Islet of Langerhans (tissue), 1 donor: ENCODE data around the gene LYST.

Experiments
- FAIRE-seq: peaks from one replicate; lab custom pipeline; 2011; peaks lifted over from hg19 to GRCh38; lab: Jason Lieb, UNC

Gene LYST

DNA sequence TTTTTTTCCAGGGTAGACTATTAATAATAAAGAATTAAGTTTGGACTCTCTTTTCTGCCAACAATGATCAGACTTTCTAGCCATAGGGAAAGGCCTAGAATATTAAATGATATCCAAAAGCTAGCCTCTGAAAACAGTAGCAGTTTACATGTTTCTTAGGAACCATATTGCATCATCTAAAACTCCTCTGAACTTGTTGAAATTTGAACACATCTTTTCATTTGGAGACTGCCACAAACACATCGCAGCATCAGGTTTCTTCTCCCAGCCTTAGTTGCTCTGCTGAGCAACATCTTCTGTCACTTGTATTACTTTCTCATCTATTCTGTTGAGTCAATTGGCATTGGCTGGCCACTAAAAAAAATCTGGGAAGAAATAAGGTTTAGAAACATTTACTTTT lies 153.9 kb downstream of the LYST start:
- peak; percentile 61 for FAIRE-seq

DNA sequence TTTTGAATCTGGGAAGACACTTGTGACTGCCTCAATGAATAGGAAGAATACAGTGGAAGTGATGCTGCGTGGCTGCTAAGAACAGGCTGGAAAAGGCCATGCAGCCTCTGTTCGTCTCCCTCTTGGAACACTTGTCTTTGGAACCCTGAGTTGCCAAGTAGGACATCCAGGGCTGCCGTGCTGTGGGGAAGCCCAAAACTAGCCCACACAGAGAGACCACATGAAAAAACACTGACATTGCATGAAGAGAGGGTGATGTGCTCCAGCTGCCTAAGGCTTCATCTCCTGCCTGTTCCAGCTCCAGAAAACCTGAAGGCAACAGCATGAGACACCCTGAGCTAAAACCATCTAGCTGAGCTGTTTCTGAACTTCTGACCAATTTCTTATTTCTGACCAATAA lies 156.0 kb downstream of the LYST start:
- FAIRE-seq: no peak

DNA sequence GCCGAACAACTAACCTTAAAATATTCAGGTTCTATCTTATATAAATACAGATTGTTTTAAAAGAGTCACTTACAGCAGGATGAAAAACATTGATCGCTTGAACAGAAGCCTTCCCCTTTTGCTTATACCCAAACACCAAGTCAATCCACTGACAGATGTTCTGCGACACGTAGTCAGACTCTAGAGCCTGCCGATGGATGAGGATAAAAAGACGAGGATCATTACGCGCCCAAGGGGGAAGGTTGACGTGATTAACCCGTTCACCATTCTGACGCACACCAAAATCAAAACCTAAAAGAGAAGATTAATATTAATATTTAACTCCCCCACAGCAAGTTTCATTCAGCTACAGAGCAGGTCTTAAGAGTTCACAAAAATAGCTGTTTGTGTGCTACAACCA lies 157.7 kb downstream of the LYST start:
- FAIRE-seq: peak; percentile 90

DNA sequence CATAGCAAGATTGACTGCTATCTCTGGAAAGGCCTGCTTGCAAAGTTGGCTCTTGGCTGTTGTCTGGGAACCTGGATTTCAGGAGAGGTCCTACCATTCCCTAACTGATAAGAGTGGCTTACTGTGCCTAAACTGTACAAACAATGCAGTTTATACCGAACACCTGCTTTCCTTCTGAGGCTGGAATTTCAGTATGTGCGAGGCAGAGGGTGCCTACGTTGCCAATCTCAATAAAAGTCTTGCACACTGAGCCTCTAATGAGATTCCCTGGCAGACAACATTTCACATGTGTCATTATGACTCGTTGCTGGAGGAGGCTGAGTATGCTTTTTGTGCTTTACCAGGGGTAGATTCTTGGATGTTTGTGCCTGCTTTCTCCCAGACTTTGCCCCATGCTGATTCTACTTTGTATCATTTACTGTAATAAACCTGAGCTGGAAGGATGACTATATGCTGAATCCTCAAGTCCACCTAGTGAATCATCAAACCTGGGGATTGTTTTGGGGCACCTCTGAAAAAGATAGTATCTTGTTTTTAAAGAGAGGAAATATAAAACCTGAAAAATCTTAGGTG lies 158.2 kb downstream of the LYST start:
- FAIRE-seq: peak; percentile 21

DNA sequence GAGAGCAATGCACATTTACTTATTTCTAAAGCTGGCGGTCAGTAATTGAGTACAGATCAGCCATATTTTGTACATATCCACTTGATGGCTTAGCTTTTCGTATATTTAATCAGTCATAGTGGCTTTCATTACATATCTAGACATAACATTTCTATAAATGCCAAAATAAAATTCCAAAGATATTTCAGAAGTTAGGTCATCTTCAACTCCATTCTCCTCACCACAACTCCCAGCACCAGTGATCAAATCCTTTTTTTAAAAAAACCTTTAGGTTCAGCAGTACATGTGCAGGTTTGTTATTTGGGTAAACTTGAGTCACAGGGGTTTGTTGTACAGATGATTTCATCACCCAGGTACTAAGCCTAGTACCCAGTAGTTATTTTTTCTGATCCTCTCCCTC lies 163.2 kb downstream of the LYST start:
- FAIRE-seq: no peak

DNA sequence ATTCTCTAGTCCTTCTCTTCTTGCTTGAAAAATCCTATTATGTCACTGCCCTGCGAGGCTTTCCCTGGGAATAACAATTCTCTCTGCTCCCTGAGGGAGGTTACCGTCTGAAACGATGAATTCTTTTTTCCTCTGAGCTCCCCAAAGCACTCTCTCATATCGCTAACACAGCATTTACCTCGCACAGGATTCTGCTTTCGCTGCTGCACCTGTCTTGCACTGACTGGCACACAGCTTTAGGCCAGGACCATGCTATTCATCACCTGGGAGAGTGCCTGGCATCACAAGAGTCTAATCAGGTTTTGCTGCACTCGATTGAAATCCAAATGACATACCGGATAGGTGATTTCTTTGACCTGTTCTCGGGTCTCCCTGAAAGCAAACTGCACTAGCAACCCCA lies 164.3 kb downstream of the LYST start:
- FAIRE-seq: no peak

DNA sequence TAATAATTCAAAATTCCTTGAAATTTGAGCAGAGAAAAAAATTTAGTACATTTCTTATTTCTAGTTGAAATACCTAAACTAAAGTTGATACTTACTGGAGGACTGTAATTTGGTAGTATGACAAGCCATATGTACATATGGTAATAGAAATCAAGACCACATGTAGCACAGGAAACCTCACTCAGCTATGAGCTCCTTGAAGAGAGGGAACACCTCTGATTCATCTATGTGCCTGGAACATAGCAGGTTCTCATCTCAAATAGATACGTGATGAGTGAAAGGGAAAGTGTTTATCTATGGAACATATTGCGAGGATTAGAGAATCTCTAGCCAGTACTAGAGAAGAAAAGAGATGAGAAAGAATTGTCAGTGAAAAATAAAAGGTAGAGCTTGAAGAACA lies 169.2 kb downstream of the LYST start:
- FAIRE-seq: no peak

DNA sequence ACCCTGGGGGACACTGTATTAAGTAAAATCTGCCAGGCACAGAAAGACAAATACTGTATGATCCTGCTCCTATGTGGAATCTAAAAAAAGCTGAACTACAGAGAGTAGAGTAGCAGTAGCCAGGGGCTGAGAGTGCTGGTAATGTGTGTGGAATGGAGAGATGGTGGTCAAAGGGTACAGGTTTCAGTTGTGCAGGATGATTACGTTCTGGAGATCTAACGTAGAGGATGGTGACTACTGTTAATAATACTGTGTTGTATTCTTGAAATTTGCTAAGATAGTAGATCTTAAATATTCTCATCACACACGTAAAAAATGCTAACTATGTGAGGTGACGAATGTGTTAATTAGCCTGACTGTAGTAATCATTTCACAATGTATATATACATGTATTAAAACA lies 177.3 kb downstream of the LYST start:
- FAIRE-seq: no peak

DNA sequence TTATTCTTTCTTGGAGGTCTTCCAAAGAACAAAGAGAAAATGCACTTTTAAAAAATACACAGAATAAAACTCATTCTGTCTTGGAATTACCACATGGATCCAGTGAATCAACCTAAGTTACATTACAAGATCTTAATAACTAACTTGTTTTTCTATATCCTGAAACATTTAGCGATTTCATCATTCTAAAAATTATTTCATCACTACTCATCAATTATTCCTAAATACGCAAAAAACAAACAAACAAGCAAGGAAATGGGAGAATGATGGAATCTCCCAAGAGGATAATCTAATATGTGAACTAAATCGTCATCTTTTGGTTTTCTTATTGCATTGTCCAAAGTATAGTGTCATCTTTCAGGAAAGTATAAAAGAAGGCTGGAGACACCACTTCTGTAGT lies 178.6 kb downstream of the LYST start:
- no peak for FAIRE-seq

DNA sequence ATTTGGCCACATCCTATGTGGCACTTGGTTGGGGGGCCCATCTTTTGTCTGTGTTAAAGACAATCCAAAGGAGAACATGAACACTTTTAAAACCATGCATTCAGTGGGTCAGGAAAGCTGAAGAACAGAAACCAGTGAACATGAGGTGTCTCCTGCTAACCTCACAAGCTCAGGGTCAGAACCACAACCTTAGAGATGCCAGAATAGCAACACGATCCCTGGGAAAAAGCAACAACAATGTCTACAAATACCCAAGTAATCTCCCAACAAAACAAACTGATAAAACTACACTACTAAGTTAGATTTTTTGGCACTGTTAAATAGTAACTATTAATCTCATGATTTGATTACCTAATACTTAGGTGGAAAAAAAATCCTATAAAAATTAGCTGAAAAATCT lies 183.1 kb downstream of the LYST start:
- FAIRE-seq: no peak

DNA sequence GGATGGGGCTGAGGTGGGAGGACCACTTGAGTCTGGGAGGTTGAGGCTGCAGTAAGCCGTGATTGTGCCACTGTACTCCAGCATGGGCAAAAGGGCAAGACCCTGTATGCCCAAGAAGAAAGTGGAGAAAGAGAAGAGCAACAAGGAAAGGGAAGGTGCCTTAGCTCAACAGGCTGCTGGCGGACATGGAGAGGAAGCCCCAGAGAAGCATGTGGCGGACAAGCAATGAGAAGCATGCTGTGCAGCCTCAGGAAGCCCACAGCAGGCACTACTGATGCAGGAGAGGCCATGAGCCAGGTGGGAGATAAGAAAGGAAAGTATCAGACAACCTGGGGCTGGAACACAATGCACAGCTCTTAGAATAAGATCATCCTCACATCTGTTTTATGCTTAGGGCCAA lies 184.5 kb downstream of the LYST start:
- no peak for FAIRE-seq

DNA sequence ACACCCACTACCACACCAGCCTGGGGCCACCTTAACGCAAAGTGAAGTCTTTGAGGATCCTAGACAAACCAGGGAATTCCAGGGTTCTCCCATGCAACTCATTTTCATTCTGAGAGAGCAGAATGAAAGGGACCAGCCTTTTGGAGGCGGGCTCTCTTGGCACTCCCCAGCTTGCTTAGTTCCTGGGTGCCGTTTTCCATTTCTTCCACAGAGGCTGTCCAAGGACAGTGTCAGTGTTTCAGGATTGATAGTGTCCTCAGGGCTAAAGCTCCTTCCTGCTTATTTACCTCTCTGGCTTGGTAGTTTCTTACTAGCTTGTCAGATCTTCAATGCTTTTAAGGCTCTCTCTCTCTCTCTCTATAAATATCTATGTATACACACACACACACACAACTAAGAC lies 187.1 kb downstream of the LYST start:
- FAIRE-seq: no peak

DNA sequence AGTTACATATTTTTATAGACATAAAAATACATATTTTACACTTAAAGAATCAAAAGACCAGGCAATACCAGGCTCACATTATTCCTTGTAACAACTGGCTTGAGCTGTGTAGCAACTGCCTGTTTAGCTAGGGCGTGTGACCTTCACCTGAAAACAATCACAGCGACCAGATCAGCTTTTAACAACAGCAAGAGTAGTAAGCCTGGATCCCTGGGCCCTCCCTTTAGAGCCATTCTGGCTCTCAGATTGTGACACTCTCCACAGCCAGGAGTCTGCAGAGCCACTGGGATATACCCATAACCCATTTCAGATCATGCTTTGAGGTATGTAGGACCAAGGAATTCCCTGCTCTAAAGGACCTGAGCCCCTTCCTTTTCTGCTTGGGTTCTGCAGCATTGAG lies 187.7 kb downstream of the LYST start:
- no peak for FAIRE-seq

DNA sequence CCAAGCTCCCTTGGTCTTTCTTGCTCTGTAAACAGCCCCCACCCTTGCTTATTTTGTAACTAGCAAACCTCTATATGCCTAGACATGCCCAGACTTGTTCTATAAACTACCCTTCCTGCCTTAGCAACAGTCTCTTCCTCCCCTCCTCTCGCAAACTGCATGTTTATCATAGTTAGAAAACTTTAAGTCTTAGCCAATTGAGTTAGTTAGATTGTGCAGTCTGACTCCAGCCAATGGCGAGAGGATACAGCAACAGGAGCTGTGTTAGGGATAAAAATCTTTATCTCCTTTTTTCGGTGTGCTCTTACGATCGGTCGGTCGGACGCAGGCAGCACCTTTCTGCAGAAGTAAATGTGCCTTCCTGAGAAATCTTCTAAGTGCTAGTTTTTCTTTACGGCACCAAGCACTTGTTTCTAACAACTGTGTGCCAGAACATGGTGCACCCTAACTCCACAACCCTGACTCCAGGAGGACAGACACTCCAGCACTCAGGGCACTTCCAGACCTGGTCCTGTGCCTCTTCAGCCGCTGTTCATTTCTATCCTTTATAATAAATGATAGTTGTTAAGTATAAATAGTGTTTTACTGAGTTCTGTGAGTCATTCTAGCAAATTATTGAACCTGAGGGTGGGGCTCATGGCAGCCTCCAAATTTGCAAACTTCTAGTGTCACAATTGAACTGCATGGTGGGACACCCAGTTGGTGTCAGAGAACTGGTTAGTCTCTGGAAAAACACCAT lies 191.4 kb downstream of the LYST start:
- no peak for FAIRE-seq

DNA sequence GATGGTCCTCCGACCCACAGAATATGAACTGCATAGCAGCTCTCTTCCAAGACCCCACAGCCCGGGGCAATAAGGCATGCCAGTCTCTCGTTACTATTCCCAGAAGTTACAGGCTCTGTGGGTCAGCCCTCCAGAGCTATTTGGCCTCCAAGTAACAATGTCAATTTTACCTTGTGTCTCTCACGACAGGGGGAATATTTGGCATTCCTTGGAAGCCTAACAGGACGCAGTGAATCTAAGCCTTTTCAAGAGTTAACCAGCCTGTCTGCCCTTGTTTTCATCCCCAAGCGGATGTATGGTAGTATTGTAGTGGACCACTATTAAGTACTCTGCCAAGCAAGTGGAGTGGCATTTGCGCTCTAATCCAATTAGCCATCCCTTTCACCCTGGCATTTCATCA lies 192.7 kb downstream of the LYST start:
- no peak for FAIRE-seq

DNA sequence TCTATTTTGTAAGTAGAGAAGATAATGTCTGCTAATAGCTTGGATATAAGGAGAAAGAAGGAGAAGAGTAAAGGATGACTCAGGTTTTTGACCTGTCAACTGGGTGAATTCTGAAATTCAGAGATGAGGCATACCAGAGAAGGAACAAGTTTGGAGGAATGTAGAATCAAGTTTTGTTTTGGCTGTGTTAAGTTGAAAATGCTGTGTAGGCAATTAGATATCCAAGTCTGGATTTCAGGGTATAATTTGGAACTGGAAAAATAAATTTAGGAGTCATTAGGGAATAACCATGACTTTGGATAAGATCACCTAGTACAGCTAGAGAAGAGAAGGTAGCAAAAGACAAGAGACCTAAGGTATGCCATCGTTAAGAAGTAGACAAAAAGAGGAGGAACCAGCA lies 194.7 kb downstream of the LYST start:
- no peak for FAIRE-seq

DNA sequence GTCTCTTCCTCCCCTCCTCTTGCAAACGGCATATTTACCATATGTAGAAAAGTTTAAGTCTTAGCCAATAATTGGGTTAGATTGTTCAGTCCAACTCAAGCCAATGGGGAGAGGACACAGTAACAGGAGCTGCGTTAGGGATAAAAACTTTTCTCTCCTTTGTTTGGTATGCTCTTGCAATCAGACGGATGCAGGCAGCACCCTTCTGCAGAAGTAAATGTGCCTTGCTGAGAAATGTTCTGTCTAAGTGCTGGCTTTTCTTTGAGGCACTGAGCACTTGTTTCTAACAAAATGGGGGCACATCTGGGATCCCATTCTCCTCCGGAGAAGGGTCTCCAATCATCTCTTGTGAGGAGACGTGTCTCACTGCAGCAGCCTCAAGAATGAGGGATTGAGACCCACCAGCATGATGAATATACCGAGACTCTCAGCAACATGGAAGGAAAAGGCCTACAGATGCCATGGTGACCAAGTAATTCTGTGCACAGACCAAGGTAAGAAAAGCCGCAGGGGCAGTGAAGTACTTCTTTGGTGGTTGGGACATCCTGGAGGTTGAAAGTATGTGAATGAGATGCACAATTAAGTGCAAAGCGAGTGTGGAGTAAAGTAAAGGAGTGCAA lies 196.4 kb downstream of the LYST start:
- no peak for FAIRE-seq

DNA sequence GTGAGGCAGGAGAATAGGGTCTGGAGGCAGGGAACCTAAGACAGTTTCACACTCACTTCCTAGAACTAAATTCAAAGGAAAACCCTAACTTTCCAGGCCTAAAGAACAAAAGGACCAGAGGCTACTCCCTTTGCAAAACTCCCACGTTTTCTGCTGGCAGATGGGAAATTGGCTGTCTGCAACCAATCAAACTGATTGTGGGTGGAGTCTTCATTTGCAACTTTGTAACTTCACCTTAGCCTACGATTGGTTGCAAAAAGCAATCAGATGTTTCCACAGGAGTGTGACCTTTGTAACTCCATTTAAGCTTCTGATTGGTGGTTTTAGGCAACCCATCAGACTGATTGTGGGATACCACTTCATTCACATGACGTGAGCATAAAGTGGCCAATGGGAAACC lies 197.4 kb downstream of the LYST start:
- FAIRE-seq: no peak

DNA sequence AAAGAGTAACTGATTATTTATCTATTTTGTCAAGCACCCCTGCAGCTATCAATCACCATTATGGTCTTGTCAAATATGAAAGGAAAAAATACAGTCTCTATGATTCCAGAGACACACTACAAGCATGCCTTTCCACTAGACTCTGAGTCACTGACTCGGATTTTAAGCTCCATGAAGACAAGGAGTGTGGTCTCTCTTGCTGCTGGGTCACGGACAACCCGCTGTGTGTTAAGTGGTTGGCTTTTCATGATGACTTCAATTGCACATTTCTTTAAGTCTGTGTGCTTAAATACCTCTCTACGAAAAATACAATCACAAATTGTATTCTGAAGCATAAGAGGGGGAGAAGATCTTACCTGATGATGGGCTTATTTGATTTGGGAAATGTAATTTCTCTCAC lies 203.1 kb downstream of the LYST start:
- FAIRE-seq: no peak

DNA sequence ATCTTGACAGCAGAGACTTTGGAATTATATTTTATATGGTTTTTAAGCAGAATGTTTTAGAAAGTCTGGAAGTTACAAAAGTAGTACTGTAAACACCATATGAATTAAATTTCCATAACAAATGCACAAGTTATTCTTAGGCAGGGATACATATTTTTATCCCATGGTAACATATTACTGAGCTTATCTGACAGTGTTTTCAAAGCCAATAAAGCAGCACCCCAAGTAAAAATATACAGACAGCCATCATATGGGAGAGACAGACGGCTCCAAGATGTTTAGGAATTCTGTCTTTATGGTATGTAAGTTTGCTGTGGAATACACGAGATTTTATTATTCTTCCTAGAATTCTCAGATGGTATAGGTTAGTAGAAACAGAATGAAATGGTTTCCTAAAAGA lies 205.1 kb downstream of the LYST start:
- no peak for FAIRE-seq

DNA sequence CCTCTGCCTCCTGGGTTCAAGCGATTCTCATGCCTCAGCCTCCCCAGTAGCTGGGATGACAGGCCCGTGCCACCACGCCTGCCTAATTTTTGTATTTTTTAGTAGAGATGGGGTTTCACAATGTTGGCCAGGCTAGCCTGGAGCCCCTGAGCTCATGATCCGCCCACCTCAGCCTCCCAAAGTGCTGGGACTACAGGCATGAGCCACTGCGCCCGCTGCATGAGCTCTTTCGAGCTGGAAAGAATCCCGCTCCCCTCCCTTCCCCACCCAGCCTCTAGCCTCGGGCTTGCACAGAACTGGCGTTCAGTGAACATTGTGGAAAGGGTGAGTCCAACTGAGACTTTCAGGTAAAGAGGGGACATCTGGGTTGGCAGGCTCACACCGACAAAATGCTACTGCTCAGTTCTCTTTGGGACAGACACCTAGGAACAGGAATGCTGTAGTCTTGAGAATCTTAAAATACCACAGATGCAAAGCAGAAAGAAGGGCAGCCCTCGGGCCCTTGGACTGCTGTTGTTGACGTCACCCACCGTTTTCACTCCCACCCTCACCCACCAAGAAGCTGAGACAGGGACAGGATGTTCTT lies 207.4 kb downstream of the LYST start:
- FAIRE-seq: no peak

DNA sequence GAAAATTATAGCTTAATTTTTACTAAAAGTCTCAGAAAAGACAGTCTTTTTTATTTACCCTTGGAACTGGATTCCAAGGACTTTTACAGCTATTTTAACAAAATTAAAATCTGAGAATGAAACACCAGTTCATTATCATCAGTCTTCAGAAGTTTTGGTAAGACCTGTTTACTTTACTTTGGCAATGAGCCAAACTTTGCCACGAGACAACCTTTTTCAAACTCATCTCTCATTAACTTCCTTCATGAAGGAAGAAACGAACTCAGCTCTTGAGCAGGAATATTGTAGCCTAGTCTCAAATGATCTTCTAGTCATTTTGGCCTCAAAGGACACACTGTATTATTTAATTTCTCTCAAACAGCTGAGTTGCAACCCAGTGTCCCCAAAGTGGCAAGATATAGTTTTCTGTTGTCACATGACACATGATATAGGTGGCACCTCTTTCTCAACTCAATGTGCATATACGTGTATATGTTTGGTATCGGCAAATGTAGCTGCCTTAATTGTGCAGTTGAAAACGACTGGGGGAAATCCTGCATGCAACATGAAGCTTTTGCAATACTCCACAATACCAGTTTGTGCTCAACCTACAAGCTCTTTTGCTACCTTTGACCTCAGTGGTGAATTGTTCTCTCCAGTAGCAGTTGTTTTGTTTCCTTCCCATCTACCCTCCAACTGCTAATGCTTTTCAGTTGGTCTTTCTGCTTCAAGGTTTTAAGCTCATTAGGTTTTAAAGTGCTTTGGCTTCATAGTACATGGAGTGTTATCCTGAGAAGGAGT lies 208.8 kb downstream of the LYST start:
- no peak for FAIRE-seq

DNA sequence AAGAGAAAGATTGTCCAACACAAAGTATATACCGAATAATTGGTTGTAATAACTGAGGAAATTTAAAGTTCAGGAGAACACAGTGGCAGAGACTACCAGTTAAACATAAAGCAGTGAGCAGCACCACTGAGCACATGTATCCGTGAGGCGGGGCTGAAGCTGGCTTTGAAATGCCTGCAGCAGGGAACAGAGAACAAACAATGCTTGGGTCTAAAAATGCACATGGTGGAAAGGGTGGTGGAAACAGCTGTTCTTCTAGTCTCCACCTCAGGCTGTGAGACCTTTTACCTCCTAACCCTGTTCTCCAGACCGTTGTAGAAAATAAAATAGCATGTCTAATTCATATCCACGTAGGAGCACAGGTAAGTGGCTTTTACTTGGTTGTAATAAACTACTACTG lies 209.4 kb downstream of the LYST start:
- FAIRE-seq: no peak
